NCI-H2227 (cell line): ENCODE measurements around the gene TSPAN2.

ENCODE experiments used
- DNase-seq: peaks from one replicate; lab custom pipeline; 2025; ENCODE audit not compliant: unreplicated experiment; lab: John Stamatoyannopoulos, UW

Gene TSPAN2

DNA sequence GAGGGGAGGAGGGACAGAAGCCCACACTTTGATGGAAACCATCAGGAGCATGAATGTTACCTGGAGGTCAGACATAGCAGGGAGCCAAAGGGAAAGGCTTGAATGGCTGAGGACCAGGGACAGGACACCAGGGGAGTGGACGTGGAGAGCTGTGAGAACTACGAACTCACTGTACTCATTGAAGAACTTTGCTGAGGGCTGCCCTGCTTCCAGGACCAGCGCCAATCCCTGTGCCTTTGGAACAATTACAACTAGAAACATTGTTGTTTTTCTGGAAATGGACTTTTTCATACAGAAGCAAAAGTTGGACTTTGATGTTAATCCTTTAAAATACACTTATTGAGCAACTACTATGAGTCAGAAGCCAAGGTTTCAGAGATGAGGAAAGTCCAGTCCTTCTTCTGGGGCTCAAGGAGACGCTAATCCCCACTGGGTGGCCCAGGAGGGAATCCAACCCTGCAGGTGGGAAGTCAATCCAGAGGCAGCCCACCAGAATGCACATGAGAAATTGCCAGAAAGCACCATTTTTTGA, 12.9 kb downstream of the TSPAN2 start:
- DNase-seq, result no peak

DNA sequence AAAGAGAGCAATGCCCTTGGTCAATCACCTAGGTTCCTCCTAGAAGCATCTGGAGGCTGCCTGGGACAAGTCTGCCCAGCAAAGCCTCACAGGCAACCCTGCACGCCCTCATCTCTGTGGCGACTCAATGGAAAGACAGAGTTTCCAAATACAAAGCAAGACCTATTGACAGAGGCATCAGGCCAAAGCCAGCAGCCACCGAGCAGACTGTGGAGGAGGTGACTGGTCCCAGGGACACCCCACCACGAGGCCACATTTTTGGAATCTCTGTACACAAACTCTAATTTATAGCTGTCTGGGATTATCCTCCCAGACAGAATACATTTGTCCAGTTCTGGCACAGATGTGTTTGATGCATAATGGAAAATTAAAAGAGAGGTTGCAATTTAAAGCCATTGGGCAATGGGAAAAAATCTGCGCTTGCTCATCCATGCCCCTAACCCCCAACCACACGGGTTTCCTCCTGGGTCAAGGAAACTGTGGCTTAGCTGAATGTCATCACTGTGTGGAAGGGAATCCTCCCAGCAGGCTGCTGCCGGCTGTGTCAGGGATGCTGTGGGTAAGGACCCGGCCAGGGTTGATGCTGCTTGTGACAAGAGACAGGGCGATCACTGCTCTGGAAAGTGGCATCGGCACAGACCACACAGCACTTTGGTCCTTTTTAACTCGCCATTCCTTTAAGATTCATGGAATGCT, 14.3 kb downstream of the TSPAN2 start:
- DNase-seq, result no peak

DNA sequence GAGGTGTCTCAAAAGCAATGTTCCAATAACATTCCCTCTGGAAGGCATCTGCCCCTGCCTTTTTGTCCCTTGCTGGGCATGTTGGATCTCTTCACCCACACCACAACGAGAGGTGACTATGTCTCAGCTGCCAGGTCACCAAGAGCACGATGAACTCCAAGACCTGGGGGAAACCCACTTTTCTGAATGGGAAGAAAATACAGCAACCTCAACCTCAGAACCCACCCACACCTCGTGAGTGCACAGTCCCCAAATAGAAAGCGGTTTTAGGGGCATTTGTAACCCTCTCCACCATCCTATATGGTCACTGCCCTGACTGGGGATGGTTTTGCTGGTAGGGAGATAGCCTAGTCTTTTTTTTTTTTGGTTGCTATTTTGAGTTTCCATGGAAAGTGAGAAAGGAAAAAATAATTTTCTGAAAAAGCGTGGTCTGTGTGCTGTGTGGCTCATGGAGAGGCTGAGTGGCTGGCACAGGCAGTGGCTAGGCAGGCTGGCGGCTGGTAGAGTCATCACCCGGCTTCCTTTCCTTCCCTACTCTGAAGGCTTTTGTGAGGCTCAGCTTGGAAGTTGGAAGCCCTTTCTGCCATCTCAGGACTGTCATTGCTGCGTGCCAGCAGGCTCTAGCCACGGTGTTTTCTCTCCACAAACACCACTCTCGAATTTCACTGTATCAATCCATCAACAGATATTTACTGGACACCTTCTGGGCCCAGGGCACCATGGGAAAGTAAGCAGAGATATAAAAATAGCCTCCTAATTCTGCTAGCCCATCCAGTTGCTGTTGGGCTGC, 15.8 kb downstream of the TSPAN2 start:
- no peak for DNase-seq

DNA sequence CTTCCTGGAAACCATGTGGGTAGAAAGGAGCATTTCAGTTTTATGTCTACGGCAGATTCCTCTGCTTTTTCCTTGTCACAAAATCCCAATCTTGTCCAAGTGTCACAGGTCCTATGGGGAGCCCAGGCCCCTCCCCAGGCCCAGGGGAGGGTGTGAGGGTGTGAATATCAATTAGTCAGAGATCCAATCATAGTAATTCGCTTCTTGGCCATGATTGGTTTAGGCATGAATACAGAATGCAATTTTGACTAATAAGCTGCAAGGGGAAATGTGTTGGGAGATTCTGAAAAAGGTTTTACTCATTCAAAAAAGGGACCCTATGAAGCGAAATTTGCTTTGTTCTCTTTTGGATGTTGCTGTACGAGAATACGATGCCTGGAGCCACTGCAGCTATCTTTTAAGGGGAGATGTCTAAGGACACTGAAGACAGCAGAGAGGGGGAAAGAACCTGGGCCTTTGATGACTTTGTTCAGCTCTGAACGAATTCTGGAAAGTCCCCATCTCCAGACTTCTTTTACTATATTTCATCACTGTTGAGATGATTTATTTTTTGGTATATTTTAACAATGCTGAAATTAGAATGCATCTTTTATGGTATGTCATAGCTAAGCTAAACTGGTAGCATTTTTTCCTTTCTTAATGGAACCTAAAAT, 18.2 kb downstream of the TSPAN2 start:
- DNase-seq, result no peak

DNA sequence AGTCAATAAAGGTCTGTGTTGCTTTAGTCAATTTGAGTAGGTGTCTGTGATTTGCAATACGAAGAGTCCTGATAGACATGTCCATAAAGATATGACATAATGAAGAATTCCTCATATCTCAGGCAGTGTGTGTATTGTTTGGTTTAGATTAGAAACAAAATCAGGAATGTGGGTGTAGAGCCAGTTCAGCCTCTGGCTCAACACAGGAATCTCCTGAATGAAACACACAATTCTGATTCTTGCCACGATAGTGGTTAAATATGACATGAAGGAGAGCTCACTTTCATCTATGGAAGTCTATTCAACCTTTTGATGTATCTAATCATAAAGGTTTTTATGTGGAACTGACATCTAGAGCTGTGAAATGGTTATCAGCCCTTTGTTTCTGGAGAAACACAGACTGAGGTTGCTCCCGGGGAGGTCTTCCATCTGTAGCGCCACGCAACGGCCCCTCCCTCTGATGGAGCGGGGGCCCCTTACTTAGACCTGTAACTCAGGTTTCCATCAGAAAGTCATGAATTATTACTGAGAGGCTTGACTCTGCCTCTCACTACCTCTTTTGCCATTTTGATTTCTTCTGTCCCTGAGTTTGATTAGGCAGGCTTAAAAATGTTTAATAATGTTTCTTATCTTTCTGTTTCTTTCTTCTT, 19.5 kb downstream of the TSPAN2 start:
- no peak for DNase-seq

DNA sequence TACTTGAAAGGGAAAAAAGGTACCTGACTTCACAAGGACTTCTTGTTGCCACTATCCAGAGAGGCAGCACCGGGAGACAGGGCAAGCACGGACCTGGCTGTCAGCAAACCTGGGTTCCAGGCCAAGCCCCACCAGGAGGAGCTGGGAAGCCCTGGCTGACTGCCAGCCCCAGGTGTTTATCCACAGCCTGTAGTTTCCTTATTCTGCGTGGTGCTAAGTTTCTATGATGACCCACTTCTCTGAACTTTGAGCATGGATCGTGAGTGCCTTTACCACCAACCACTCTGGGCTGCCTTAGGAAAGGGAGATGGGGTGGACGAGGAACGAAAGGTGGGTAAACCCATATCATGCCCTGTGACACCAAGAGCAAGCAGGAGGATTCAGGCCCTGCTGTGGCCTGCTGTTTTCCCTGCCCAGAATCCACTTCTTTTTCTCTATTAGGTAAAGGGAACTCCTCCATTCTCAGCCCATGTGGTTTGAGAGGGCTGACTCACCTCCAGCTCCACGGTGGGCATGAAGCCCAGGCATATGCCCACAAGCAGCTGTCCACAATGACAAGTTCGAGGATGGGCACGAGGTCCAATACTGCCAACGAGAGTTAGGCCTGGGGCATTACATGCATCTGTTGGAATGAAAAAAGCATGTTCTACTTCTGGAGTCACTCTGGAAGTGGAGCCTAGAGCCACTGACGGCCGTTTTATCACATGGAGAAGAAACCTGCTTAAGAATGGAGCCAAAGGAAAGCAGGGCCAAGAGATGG, 20.3 kb downstream of the TSPAN2 start:
- DNase-seq, result no peak

DNA sequence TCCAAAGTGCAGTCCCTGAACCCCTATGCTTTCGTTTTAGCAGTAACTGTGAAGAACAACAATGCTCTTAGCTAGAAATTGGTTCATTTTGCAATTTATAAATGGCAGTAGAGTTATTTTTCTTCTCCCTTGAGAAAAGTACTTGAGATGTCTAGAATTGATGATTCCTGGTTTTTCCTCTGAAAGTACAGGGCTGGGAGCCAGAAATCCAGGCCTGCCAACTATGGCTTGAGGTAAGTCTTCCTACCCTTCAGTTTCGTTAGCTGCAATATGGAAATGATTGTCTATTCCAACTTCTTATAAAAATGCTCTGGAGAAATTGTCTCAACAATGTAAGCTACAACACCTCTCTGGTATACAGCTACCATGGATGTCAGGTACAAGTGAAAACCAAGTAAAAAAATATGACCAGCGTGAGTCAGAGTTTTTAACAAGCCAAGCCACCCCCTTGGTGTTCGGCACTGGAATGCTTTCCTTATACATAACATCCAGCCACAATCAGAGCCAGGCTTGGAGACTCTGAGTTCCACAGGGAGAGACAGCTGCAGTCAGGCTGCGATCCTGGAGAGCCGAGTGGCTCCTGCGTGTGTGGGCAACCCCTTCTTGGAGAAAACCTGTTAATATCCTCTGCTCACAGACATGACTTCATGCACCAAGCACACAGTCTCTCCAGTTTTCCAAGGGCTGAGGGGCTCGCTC, 22.0 kb downstream of the TSPAN2 start:
- DNase-seq, result no peak

DNA sequence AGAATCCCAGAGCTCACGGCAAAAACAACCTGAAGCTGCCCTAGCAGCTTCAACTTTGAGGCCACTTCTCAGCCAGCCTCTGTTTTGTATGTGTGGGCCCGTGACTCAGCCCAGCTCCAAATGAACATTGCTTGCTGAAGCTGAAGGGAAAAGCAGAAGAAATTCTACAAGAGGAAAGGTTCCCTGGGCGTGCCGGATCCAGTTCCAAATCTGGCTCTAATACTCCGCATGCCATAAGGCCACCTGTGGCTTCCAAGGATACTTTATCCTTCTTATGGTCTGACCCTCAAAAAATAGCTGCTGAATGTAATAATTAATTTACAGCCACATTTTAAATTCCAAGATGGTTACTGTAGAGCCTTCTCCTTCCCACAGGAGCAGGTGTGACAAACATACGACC, 24.3 kb downstream of the TSPAN2 start:
- DNase-seq, result no peak

DNA sequence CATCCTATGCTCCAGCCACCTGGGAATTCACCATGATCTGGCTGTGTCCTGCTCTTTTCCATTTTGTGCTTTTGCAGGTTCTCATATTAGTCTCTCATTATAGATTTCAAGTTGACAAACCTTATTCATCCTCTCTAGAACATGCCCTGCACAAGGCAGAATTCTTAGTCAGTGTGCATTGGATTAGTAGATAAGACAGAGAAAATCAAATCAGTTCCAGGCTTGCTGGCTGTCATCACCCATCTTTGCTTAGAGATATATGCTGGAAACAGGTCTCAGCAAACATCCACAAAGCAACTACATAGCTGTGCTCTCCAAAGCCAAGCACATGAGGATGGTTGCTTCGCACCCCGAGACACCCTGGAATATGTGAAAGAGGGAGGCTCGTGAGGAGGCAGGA, 24.8 kb downstream of the TSPAN2 start:
- no peak for DNase-seq

DNA sequence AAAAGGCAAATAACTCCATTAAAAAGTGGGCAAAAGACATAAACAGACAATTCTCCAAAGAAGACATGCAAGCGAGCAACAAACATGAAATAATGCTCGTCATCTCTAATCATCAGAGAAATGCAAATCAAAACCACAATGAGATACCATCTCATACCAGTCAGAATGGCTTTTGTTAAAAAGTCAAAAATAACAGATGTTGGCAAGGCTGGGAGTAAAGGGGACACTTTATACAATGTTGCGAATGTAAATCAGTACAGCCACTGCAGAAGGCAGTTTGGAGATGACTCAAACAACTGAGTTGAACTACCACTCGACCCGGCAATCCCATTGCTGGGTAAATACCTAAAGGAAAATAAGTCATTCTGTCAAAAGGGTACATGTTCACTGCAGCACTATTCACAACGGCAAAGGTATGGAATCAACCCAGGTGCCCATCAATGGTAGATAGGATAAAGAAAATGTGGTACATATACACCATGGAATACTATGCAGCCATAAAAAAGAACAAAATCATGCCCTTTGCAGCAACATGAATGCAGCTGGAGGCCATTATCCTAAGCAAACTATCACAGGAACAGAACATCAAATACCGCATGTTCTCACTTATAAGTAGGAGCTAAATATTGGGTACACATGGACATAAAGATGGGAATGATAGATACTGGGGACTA, 25.9 kb downstream of the TSPAN2 start:
- no peak for DNase-seq

DNA sequence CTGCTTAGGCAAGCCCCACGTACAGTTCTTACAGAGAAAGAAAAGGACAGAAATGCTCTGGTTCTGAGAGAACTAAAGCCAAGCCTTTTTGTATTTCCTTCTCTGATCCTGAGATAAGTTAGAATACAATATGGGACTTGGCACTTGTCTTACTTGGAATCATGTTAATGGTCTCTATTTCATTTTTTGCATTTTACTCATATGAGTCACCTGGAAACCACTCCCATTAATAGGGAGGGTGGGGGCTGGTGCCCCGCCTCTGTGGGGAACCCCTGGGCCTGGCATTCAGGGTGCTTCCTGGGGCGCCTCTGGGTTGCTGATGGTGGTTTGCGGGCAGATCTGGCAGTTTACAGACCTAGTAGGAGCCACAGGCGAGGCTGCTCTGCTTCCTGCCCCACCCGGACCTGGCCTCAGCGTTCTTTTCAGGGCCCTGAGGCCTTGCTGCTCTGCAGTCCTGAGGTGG, 26.7 kb downstream of the TSPAN2 start:
- no peak for DNase-seq

DNA sequence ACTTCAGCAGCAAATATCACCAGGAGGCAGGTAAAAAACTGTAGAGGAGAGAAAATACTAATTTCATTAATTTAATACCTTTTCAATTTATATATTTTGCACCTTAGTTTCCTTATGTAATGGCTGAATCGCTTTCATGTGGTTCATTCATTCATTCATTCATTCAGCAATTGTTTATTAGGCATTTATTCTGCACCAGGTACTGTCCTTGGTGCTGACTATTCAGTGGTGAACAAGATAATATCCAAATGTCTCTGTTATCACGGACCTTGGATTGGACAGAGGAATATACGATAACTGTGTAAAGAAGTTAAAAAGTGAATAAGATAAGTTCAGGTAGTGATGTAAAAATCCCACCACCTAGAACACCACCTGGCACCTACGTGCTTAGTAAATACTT, 28.8 kb downstream of the TSPAN2 start:
- no peak for DNase-seq

DNA sequence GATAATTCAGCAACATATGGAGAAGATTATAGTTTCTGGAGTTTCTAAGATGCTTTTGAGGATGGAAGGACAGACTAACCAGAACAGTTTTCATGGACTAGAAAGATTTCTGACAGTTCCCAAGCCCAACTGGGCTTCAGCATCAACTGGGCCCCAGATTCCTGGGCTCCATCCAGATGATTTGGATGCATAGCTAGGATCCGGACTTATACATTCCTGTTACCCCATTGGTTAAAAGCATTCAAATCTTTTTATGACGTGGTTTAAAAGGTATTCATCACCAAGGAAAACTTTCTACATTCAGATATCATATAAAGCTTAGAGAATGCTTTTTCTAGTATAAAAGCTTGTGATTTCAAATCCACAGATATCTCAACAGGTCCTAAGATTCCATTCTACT, 30.0 kb downstream of the TSPAN2 start:
- DNase-seq, result no peak

DNA sequence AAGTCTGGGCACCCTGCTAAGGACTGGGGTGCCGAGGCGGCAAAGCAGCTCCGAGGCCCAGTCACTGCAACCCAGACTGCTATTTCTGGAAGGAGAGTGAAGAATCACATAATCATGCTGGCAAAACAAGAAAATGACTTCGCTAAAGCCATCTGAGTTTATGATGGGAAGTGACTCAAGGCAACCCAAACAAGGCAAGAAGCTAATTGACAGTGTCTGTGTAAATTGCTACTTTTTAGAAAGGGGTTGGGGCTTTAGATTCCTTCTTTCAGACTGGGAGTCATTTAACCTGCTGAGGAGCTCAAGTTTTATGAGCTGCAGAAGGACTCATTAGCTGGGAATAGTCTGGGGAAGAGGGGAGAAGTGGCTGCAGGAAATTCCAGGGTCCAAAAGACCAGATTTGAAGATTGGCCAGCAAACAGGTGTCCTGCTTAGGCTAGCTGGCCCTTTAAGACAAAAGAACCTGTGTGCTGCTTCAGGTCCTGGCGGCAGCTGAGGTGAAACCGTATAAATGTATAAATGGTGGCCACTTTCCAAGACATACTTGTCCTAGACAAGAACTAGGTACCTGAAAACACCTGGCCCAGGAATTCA, 31.5 kb downstream of the TSPAN2 start:
- no peak for DNase-seq

DNA sequence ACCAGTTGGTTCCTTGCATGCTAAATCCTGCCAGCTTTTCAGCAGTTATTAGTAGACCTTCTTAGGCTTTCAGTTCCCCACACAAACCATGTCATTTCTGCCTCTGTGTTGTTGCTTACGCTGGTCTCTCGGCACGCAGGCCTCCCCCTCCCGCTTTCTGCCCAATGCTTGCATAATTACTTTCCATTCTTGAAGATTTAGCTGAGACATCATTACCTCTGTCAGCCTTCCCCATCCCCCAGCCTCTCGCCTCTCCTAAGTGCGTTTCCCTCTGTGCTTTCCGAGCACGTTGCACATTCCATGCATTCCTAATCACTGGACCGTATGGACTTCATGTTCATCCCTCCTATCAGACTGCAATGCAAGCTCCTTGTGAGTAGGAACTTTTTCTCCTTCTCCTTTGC, 32.9 kb downstream of the TSPAN2 start:
- no peak for DNase-seq

DNA sequence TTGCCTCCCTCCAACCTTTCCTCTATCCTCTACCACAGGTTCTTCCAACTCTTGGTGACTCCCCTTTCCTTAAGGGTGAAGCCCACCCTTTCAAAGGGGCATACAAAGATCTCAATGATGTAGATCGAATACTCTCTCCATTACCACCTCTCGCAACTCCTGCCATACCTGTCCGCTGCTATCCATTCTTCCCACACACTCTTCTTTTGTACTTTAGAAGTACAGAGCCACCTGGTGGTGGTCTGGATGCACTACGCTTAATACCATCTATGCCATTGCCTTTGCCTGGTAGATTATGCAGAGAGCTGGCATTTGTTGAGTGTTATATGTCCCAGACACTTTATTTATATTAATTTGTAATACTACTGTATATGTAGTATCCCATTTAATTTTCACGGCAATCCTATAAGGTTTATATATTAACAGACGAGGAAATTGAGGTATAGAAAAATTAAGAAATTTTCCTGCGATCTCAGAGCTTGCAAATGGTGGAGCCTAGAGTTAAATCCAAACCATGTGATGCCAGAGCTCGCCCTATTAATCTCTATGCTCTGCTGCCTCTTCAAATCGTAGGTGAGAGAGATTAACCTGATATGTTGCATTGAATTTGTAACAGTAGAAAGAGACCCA, 36.7 kb downstream of the TSPAN2 start:
- peak; percentile 76 for DNase-seq

DNA sequence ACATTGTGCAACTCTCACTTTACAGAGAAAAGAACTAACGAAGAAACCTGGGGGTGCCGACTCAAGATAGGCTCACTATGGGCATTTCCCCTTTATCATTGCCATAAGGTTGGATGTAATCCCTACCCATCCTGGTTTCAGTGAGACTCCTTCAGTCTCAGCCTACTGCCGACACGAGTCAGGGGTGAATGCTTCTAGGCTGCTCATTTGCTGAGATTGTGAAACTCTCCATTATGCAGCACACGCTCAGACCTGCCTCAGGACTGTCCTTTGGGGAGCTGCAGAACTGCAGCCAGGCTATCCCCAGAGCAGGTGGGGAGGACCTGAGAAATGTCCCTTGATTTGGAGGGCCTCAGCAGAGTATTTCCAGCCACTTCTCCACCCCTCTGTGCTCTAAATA, 37.5 kb downstream of the TSPAN2 start:
- no peak for DNase-seq

DNA sequence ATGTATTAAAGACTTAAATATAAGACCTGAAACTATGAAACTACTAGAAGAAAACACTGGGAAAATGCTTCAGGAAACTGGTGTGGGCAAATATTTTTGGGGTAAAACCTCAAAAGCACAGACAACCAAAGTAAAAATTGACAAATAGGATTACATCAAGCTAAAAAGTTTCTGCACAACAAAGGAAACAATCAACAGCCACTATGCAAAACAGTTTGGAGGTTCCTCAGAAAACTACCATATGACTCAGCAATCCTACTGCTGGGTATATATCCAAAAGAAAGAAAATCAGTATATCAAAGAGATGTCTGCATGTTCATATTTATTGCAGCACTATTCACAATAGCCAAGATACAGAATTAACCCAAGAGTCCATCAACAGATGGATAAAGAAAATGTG, 42.6 kb downstream of the TSPAN2 start:
- no peak for DNase-seq

DNA sequence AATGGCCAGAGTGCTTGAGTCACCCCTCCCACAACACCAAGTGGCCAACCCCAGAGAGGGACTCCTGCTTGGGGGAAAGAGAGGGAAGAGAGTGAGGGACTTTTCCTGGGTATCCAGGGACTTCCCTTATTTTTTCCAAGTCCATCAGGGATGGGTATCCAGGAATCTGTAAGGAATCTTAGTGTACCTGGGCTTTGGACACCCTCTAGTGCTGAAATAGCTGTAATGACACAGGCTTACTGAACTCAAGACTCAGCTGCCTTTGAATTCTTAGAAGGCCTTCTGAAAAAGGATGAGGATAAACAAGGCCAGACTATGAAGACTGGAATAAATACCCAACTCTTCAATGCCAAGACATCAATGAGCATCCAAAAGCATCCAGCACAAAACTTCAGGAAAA, 47.6 kb downstream of the TSPAN2 start:
- no peak for DNase-seq
